GM21528 (cell line): Measurements from ENCODE around the gene SLC26A4.

Source experiments
- ATAC-seq: cut with Tn5 transposase; IDR thresholded peaks from one replicate; pipeline ENCODE4 v1.9.1; 2021; ENCODE audit warnings: mild to moderate bottlenecking, moderate library complexity; ENCODE audit not compliant: unreplicated experiment, low FRiP score

The SLC26A4 gene

DNA sequence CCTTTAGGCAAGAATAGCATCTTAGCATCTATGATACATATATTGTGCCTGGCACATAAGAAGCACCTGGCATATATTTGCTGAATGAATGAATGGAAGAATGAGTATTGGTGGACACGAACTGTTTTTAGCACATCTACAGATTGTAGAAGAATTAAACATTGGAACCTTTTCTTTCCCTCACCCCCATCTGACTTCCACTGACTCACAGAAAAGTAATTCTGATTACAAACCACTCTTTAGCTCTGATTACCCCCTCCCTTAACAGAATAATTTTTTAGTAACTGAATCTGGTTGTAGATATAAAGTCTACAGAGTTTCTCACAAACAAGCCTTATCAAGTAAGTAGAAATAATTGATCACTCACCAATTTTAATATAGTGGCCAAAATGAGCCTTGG is 31.9 kb downstream of the SLC26A4 start:
- no peak for ATAC-seq

DNA sequence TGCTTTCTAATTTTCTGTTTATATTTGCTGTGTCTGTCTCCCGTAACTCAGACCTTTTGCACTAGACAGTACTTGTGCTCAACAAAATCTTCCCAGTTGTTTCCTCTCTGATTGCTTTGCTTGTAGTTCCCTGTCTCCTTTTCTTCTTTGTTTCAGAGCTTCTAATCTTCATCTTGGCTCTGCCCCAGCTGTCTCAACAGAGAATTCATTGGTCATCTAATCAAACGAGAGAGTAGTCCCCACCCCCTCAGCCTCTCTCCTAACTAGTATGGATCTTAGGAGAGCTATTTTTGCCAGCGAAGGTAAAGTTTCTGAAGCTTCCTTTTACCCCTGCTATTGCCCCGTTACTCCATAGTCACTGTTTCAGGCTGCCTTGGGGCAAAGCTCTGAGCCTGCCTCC is 32.8 kb downstream of the SLC26A4 start:
- ATAC-seq = no peak

DNA sequence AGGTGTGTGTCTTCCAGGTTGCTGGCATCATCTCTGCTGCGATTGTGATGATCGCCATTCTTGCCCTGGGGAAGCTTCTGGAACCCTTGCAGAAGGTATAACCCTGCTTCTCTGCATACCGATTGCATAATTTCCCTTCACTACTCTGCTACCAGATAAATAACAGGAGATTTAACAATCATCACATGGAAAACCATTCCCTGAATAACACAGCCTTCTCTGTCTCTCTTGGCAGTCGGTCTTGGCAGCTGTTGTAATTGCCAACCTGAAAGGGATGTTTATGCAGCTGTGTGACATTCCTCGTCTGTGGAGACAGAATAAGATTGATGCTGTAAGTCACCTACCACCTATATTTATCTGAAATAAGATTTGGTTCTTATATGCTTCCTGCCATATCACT is 33.8 kb downstream of the SLC26A4 start:
- ATAC-seq = no peak

DNA sequence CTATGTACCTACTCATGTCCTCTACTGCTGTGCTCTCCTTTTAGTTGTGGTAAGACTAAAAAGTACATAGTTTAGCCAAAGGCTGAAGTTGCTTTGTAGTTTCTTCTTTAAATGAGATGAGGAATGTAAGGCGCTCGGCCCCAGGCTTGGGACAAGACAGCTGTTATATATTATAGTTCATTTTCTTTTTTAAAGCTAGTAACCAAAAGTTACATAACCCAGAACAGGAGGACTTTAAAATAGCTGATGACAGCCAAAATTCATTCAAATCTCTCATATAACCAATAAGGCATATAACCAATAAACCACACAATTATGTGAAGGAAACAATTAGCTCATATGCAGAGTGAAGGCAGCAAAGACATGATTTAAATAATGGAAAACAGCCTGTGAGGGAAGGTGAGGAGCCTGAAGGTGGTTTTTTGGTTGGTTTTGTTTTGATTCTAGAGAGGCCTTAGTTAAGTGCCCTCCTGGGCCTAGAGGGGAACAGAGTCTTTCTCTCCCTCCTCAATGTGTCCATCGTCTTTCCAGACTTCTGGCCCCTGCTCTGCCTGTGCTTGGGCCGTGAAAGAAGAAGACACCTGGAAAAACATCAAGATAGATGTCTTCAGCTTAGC is 35.8 kb downstream of the SLC26A4 start:
- ATAC-seq = no peak

- ATAC-seq = no peak
These were observed 36.9 kb downstream of the SLC26A4 start for GRCh38 chr7:107697321-107698049.

GRCh38 chr7:107700570-107700969 is 39.9 kb downstream of the SLC26A4 start:
- ATAC-seq = no peak

DNA sequence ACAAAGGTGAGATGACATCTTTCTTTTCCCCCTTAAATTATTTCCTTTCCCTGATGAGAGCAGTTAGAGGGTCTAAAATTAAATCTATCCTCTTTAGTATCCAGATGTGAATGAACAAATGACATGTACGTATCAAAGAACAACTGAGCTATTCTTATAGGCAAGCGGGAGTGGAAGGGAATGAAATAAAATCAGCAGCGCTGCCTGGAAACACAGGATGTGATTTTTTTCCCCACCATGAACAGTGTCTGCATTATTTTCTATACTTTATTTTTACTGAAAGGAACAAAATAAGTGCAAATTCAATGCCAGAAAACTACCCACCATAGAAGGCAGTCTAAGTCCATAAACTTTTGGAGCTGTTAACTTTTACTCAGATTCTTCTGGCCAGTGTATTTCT is 40.6 kb downstream of the SLC26A4 start:
- ATAC-seq = no peak

GRCh38 chr7:107703219-107703618 is 42.6 kb downstream of the SLC26A4 start:
- ATAC-seq = no peak

DNA sequence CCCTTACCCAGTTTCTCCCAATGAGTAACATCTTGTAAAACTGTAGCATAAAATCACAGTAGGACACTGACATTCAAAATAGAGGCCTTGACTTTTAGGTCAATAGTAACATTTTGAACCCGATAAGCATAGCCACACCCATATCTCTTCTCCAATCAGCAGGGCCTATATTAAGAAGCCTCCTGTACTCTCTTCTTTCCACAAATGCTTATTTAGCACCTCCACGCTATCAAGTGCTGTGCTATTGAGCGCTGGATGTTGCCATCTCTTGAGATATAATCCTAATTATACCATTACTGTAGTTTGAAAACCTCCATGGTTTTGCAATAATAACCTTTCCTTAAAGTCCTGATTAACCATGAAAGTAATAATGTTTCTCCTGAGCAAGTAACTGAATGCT is 43.2 kb downstream of the SLC26A4 start:
- ATAC-seq = no peak

GRCh38 chr7:107708956-107709355 is 48.3 kb downstream of the SLC26A4 start:
- ATAC-seq = no peak

GRCh38 chr7:107711301-107711700 is 50.7 kb downstream of the SLC26A4 start:
- ATAC-seq = no peak

DNA sequence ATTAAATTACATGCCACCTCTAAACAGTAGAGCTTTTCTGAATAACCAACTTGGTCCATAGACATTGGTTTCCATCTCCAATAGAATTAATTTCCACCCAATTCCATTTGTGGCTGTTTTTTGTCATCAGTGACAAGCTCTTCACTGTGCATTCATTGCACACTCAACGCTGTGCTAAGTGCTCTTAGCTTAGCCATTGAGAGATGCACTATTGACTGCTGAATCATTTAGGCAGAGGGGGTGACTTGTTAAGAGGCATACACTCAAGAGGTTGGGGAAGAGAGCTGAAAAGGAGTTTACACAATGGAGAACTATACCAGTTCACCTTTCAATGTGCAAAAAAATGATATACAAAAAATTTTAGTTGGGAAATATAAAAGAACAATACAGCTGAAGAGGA is 51.4 kb downstream of the SLC26A4 start:
- ATAC-seq = no peak

GRCh38 chr7:107712896-107713295 is 52.3 kb downstream of the SLC26A4 start:
- ATAC-seq = no peak

DNA sequence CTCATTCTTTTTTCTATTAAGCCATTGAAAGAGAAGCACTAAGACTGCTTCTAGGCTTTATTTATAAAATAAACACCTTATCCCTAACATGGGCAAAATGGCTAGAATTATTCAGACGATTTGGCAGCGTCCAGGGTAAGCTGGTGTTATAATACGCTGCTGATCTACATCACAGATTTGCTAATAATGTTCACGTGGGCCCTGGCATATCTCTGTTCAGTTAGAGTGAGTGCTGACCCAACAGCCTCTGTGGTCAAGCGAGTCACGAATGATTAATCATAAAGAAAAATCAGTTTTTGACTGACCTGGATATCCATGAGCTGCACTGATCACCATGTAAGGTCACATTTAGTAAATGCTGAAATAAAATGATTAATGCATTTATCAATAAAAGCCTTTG is 54.9 kb downstream of the SLC26A4 start:
- ATAC-seq = no peak

GRCh38 chr7:107718456-107719193 is 58.0 kb downstream of the SLC26A4 start:
- no peak for ATAC-seq

GRCh38 chr7:107721286-107721685 is 60.7 kb downstream of the SLC26A4 start:
- no peak for ATAC-seq

GRCh38 chr7:107723255-107723654 is 62.6 kb downstream of the SLC26A4 start:
- no peak for ATAC-seq

- no peak for ATAC-seq
These were observed 64.6 kb downstream of the SLC26A4 start for GRCh38 chr7:107725138-107725740.

DNA sequence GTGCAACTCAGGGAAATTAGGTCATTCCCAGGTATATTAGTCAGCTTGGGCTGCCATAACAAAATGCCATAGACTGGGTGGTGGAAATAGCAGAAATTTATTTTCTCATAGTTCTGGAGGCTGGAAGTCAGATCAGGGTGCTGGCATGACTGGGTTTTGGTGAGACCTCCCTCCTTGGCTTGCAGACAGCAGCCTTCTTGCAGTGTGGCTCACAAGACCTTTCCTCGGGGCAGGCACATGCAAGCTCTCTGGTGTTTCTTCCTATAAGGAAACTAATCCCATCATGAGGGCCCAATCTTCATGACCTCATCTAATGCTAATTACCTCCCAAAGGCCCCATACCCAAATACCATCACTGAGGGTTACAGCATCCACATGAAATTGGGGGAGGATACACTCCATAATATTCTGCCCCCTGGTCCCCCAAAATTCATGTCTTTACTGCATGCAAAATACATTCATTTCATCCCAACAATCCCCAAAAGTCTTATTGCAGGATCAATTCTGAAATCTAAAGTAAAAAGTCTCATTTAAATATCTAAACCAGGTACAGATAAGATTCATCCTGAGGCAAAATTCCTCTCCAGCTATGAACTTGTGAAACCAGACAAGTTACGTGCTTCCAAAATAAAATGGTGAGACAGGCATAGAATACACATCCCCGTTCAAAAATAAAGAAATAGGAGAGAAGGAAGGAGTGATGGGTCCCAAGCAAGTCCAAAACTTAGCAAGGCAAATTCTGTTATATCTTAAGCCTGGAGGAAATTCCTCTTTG is 65.9 kb downstream of the SLC26A4 start:
- ATAC-seq = no peak

DNA sequence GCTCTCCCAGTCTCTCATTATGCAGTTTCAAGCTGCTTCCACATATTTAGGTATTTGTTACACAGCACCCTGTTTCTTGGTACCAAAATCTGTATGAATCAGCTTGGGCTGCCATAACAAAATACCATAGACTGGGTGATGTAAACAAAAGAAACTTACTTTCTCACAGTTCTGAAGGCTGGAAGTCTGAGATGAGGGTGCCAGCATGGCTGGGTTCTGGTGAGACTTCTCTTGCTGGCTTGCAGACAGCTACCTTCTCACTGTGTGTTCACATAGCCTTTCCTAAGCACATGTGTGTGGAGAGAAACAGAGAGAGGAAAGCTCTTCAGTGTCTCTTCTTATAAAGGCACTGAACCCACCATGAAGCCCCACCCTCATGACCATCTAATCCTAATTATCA is 67.6 kb downstream of the SLC26A4 start:
- no peak for ATAC-seq
